Fibroblast of pulmonary artery (primary cell): ENCODE results near the gene ZNF263.

ENCODE experiments used
- DNase-seq: peaks from one replicate; pipeline ENCODE4 v3.0.0-alpha.2; 2010; ENCODE audit warnings: low read depth
- H3K4me3 ChIP-seq: replicated peaks from 2 replicates; pipeline ENCODE4 v1.5.1; 2011; ENCODE audit warnings: low read depth, mild to moderate bottlenecking, control low read depth, low read length, moderate library complexity
- CTCF ChIP-seq: IDR thresholded peaks from 2 replicates; pipeline ENCODE4 v1.5.1; 2011; ENCODE audit warnings: mild to moderate bottlenecking, control low read depth, low read length, inconsistent platforms; ENCODE audit errors: missing control alignments

Gene ZNF263

GRCh38 chr16:3281222-3281820 lies 2.0 kb upstream of the ZNF263 start:
- H3K4me3 ChIP-seq, result no peak overlapping the region
- TF ChIP-seq CTCF, result no peak
- no peak for DNase-seq

- H3K4me3 ChIP-seq, result peak overlapping the region; percentile 82
- no peak for TF ChIP-seq CTCF
- no peak for DNase-seq
Measured at GRCh38 chr16:3282103-3282729, 1.1 kb upstream of the ZNF263 start.

DNA sequence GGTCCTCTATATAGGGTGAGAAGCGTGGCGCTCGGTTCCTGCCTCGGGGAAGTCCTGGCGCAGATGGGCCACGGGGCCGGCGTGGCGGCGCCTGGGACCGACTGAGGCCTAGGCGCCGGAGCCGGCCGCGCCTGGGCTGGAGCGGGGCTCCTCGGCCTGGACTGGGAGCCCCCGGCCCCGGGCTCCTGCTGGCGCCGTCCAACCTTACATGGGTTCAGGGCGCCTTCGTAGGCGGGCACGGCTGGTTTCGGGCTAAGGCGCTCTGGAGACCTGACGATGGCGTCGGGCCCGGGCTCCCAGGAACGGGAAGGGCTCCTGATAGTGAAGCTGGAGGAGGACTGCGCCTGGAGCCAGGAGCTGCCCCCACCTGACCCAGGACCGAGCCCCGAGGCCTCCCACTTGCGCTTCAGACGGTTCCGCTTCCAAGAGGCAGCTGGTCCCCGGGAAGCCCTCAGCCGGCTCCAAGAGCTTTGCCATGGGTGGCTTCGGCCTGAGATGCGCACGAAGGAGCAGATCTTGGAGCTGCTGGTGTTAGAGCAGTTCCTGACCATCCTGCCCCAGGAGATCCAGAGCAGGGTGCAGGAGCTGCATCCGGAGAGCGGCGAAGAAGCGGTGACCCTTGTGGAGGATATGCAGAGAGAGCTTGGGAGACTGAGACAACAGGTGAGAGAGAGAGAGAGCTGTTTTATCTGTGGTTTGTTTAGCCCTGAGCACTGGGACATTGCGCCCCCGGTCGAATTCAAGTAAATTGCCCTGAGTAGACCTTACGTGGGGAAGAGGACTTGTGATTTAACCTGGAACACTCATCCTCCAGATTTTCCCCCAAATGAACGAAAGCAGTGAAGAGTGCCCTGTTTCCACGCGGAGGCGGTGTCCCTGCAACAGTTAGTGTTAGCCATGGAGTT lies 504 bp downstream of the ZNF263 start:
- peak overlapping the region; percentile 82 for H3K4me3 ChIP-seq
- peak; percentile 10 for DNase-seq
- no peak for TF ChIP-seq CTCF

- peak overlapping the region; percentile 82 for H3K4me3 ChIP-seq
Measured at GRCh38 chr16:3285131-3285530, 1.8 kb downstream of the ZNF263 start.

GRCh38 chr16:3289998-3290673 lies 6.8 kb downstream of the ZNF263 start:
- H3K4me3 ChIP-seq, result no peak overlapping the region
- no peak for TF ChIP-seq CTCF
- DNase-seq, result no peak

More at GRCh38 chr16:3285131-3285530, 1.8 kb downstream of the ZNF263 start:
- no peak for DNase-seq
- TF ChIP-seq CTCF, result no peak

GRCh38 chr16:3292604-3293003 lies 9.3 kb downstream of the ZNF263 start:
- no peak for DNase-seq
- no peak overlapping the region for H3K4me3 ChIP-seq
- no peak for TF ChIP-seq CTCF
